HepG2 (cell line): ENCODE data around the gene PIK3C2B. TPM values are rescaled to one million over a fixed set of nuclear protein-coding genes. Genes with fewer than 3 reads are reported as not detected.

ENCODE experiments used
- AHR ChIP-seq: IDR thresholded peaks from 2 replicates; pipeline ENCODE4 v1.6.1; 2018; ENCODE audit warnings: missing genetic modification reagents, missing compliant biosample characterization
- CENPX ChIP-seq: sonication (generic); formaldehyde crosslinking; IDR thresholded peaks from 2 replicates; pipeline ENCODE4 v1.9.0; 2021; ENCODE audit warnings: mild to moderate bottlenecking, missing genetic modification reagents, moderate library complexity
- DMAP1 ChIP-seq: IDR thresholded peaks from 2 replicates; pipeline ENCODE4 v1.6.1; 2016
- HES4 ChIP-seq: sonication (generic); formaldehyde crosslinking; IDR thresholded peaks from 2 replicates; pipeline ENCODE4 v1.9.0; 2021; ENCODE audit warnings: mild to moderate bottlenecking, missing genetic modification reagents, borderline replicate concordance
- HNRNPLL ChIP-seq: fragments of 200-400 bp; formaldehyde crosslinking; IDR thresholded peaks from 2 replicates; pipeline ENCODE4 v1.6.1; 2017; ENCODE audit warnings: mild to moderate bottlenecking, low read depth, low read length; ENCODE audit not compliant: poor library complexity, severe bottlenecking
- IKZF4 ChIP-seq: sonication (generic); formaldehyde crosslinking; IDR thresholded peaks from 2 replicates; pipeline ENCODE4 v1.5.1; 2020; ENCODE audit warnings: borderline replicate concordance, mild to moderate bottlenecking, low read depth, missing genetic modification reagents; ENCODE audit errors: not compliant biosample characterization
- IRF2 ChIP-seq: IDR thresholded peaks from 2 replicates; pipeline ENCODE4 v1.6.1; 2018; ENCODE audit warnings: missing genetic modification reagents, missing compliant biosample characterization
- MZF1 ChIP-seq: sonication (generic); formaldehyde crosslinking; IDR thresholded peaks from 2 replicates; pipeline ENCODE4 v1.8.1; 2023; ENCODE audit warnings: mild to moderate bottlenecking, missing genetic modification reagents, borderline replicate concordance
- SCMH1 ChIP-seq: sonication (generic); formaldehyde crosslinking; IDR thresholded peaks from 2 replicates; pipeline ENCODE4 v1.9.0; 2021; ENCODE audit warnings: missing genetic modification reagents, mild to moderate bottlenecking, borderline replicate concordance
- TBP ChIP-seq: sonication (generic); formaldehyde crosslinking; IDR thresholded peaks from 2 replicates; pipeline ENCODE4 v1.5.0; 2020; ENCODE audit warnings: missing genetic modification reagents
- TEAD2 ChIP-seq: sonication (generic); formaldehyde crosslinking; IDR thresholded peaks from 2 replicates; pipeline ENCODE4 v1.9.0; 2021; ENCODE audit warnings: missing genetic modification reagents
- ZNF251 ChIP-seq: sonication (generic); formaldehyde crosslinking; IDR thresholded peaks from 2 replicates; pipeline ENCODE4 v1.9.0; 2021; ENCODE audit warnings: mild to moderate bottlenecking, missing genetic modification reagents
- ZNF326 ChIP-seq: sonication (generic); formaldehyde crosslinking; IDR thresholded peaks from 2 replicates; pipeline ENCODE4 v1.4.0; 2020; ENCODE audit warnings: missing genetic modification reagents, borderline replicate concordance
- ZNF460 ChIP-seq: sonication (generic); formaldehyde crosslinking; IDR thresholded peaks from 2 replicates; pipeline ENCODE4 v1.5.1; 2020; ENCODE audit warnings: missing genetic modification reagents, mild to moderate bottlenecking, borderline replicate concordance
- ZNF564 ChIP-seq: sonication (generic); formaldehyde crosslinking; IDR thresholded peaks from 2 replicates; pipeline ENCODE4 v1.8.1; 2023; ENCODE audit warnings: mild to moderate bottlenecking, missing genetic modification reagents
- polyA plus RNA-seq, 8 experiments: library from polyadenylated mRNA; depleted of rRNA in 3 of 8; stranded (reverse) in 7 of 8; unstranded in 1 of 8; fragments of >200 nt; fragmentation: Illumina TruSeq in 4 of 8; extraction: Trizol in 4 of 8; gene quantifications; 2 replicates each; pipeline versions ENCODE4 v1.2.1 to v1.2.3, GENCODE V29; 2011 to 2016; ENCODE audit warnings: low read depth in 4 of 8, missing spikeins in 1 of 8, mixed read lengths in 1 of 8; ENCODE audit not compliant: insufficient read depth in 1 of 8
- total RNA-seq, 5 experiments: library from RNA; depleted of rRNA; stranded (reverse); fragments of >200 nt; fragmentation: Illumina TruSeq; extraction: Trizol; gene quantifications; 2 replicates each; pipeline ENCODE4 v1.2.3, GENCODE V29; 2016; ENCODE audit warnings: low read depth in 1 of 5
- TF ChIP-seq, protein P1 (sequence below): sonication (generic); formaldehyde crosslinking; IDR thresholded peaks from 2 replicates; pipeline ENCODE4; 2020; ENCODE audit warnings: missing genetic modification reagents, mild to moderate bottlenecking, borderline replicate concordance
- TF ChIP-seq, protein P2 (sequence below): sonication (generic); formaldehyde crosslinking; IDR thresholded peaks from 2 replicates; pipeline ENCODE4 v1.4.0; 2020; ENCODE audit warnings: mild to moderate bottlenecking, low read depth, missing genetic modification reagents
- TF ChIP-seq, protein P3 (sequence below): sonication (generic); formaldehyde crosslinking; IDR thresholded peaks from 2 replicates; pipeline ENCODE4 v1.4.0; 2020; ENCODE audit warnings: missing genetic modification reagents, borderline replicate concordance
- TF ChIP-seq, protein P4 (sequence below): sonication (generic); formaldehyde crosslinking; IDR thresholded peaks from 2 replicates; pipeline ENCODE4 v1.8.1; 2023; ENCODE audit warnings: missing genetic modification reagents, mild to moderate bottlenecking, borderline replicate concordance
- TF ChIP-seq, protein P5 (sequence below): sonication (generic); formaldehyde crosslinking; IDR thresholded peaks from 2 replicates; pipeline ENCODE4 v1.4.0; 2020; ENCODE audit warnings: mild to moderate bottlenecking, missing genetic modification reagents, borderline replicate concordance
- TF ChIP-seq, protein P6 (sequence below): sonication (generic); formaldehyde crosslinking; IDR thresholded peaks from 2 replicates; pipeline ENCODE4 v1.9.0; 2022; ENCODE audit warnings: low read depth, missing genetic modification reagents

PIK3C2B gene
- total and polyA plus RNA-seq, 2 of the 13 experiments (the other 11 are each of a cell fraction or from before 2014, with no cell fraction given), result 3.4 to 4.5 TPM

DNA sequence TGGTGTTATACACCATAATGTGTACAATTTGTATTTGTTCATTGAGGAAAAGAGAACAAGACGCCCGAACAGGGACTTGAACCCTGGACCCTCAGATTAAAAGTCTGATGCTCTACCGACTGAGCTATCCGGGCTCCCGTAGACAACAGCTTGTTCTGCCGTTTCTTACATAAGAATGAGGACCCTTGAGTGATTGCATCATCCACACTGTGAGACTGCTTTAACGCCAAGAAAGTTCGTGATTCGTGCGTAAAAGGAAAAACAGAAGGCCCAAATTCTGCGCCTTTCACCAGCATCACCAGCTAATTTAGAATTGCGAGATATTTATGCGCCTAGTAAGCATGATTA is 12.3 kb upstream of the PIK3C2B start (continued):
- TF ChIP-seq, protein P1, sequence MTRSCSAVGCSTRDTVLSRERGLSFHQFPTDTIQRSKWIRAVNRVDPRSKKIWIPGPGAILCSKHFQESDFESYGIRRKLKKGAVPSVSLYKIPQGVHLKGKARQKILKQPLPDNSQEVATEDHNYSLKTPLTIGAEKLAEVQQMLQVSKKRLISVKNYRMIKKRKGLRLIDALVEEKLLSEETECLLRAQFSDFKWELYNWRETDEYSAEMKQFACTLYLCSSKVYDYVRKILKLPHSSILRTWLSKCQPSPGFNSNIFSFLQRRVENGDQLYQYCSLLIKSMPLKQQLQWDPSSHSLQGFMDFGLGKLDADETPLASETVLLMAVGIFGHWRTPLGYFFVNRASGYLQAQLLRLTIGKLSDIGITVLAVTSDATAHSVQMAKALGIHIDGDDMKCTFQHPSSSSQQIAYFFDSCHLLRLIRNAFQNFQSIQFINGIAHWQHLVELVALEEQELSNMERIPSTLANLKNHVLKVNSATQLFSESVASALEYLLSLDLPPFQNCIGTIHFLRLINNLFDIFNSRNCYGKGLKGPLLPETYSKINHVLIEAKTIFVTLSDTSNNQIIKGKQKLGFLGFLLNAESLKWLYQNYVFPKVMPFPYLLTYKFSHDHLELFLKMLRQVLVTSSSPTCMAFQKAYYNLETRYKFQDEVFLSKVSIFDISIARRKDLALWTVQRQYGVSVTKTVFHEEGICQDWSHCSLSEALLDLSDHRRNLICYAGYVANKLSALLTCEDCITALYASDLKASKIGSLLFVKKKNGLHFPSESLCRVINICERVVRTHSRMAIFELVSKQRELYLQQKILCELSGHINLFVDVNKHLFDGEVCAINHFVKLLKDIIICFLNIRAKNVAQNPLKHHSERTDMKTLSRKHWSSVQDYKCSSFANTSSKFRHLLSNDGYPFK (CRISPR knock-in tag), result no peak
- no peak for TF ChIP-seq HES4
- TF ChIP-seq HNRNPLL, result no peak
- TF ChIP-seq, protein P2, sequence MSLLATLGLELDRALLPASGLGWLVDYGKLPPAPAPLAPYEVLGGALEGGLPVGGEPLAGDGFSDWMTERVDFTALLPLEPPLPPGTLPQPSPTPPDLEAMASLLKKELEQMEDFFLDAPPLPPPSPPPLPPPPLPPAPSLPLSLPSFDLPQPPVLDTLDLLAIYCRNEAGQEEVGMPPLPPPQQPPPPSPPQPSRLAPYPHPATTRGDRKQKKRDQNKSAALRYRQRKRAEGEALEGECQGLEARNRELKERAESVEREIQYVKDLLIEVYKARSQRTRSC, result peak; percentile 98
- no peak for TF ChIP-seq CENPX (CRISPR knock-in tag)
- TF ChIP-seq DMAP1 (CRISPR knock-in tag), result peak; percentile 76; the same call in 1 of the 2 replicates
- TF ChIP-seq ZNF564 (CRISPR knock-in tag), result no peak
- no peak for TF ChIP-seq IRF2 (CRISPR knock-in tag)
- no peak for TF ChIP-seq AHR (CRISPR knock-in tag)
- no peak for TF ChIP-seq ZNF326
- no peak for TF ChIP-seq ZNF251 (CRISPR knock-in tag)
- TF ChIP-seq TEAD2, result no peak
- TF ChIP-seq, protein P3, sequence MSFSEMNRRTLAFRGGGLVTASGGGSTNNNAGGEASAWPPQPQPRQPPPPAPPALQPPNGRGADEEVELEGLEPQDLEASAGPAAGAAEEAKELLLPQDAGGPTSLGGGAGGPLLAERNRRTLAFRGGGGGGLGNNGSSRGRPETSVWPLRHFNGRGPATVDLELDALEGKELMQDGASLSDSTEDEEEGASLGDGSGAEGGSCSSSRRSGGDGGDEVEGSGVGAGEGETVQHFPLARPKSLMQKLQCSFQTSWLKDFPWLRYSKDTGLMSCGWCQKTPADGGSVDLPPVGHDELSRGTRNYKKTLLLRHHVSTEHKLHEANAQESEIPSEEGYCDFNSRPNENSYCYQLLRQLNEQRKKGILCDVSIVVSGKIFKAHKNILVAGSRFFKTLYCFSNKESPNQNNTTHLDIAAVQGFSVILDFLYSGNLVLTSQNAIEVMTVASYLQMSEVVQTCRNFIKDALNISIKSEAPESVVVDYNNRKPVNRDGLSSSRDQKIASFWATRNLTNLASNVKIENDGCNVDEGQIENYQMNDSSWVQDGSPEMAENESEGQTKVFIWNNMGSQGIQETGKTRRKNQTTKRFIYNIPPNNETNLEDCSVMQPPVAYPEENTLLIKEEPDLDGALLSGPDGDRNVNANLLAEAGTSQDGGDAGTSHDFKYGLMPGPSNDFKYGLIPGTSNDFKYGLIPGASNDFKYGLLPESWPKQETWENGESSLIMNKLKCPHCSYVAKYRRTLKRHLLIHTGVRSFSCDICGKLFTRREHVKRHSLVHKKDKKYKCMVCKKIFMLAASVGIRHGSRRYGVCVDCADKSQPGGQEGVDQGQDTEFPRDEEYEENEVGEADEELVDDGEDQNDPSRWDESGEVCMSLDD (CRISPR knock-in tag), result no peak
- TF ChIP-seq, protein P4, sequence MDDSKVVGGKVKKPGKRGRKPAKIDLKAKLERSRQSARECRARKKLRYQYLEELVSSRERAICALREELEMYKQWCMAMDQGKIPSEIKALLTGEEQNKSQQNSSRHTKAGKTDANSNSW (CRISPR knock-in tag), result no peak
- no peak for TF ChIP-seq MZF1 (CRISPR knock-in tag)
- TF ChIP-seq, protein P5, sequence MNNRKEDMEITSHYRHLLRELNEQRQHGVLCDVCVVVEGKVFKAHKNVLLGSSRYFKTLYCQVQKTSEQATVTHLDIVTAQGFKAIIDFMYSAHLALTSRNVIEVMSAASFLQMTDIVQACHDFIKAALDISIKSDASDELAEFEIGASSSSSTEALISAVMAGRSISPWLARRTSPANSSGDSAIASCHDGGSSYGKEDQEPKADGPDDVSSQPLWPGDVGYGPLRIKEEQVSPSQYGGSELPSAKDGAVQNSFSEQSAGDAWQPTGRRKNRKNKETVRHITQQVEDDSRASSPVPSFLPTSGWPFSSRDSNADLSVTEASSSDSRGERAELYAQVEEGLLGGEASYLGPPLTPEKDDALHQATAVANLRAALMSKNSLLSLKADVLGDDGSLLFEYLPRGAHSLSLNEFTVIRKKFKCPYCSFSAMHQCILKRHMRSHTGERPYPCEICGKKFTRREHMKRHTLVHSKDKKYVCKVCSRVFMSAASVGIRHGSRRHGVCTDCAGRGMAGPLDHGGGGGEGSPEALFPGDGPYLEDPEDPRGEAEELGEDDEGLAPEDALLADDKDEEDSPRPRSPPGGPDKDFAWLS (CRISPR knock-in tag), result no peak
- TF ChIP-seq ZNF460 (CRISPR knock-in tag), result no peak; the same call in 1 of the 2 replicates
- no peak for TF ChIP-seq IKZF4
- no peak for TF ChIP-seq TBP
- no peak for TF ChIP-seq SCMH1 (CRISPR knock-in tag)
- TF ChIP-seq, protein P6, sequence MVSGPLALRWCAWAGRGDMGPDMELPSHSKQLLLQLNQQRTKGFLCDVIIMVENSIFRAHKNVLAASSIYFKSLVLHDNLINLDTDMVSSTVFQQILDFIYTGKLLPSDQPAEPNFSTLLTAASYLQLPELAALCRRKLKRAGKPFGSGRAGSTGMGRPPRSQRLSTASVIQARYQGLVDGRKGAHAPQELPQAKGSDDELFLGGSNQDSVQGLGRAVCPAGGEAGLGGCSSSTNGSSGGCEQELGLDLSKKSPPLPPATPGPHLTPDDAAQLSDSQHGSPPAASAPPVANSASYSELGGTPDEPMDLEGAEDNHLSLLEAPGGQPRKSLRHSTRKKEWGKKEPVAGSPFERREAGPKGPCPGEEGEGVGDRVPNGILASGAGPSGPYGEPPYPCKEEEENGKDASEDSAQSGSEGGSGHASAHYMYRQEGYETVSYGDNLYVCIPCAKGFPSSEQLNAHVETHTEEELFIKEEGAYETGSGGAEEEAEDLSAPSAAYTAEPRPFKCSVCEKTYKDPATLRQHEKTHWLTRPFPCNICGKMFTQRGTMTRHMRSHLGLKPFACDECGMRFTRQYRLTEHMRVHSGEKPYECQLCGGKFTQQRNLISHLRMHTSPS (CRISPR knock-in tag), result no peak
